HG02571 (cell line): Measurements from ENCODE around the gene GIT1.
A peak's percentile ranks its signal among the peaks of the same experiment; 100 is the strongest.

Experiments
- ATAC-seq: cut with Tn5 transposase; IDR thresholded peaks from one replicate; pipeline ENCODE4 v1.9.1; 2021; ENCODE audit warnings: mild to moderate bottlenecking, moderate library complexity; ENCODE audit not compliant: unreplicated experiment

GIT1 gene

GRCh38 chr17:29579866-29580771 is 9.3 kb downstream of the GIT1 start:
- ATAC-seq: peak; percentile 76

GRCh38 chr17:29578626-29579485 is 10.6 kb downstream of the GIT1 start:
- ATAC-seq: no peak

- ATAC-seq: no peak
Observed at GRCh38 chr17:29577385-29578211, 11.8 kb downstream of the GIT1 start.

- ATAC-seq: no peak
Observed at GRCh38 chr17:29577001-29577370, 12.5 kb downstream of the GIT1 start.

GRCh38 chr17:29576214-29577000 is 13.0 kb downstream of the GIT1 start:
- ATAC-seq: no peak

- no peak for ATAC-seq
Observed at GRCh38 chr17:29575511-29576213, 13.8 kb downstream of the GIT1 start.

- no peak for ATAC-seq
Observed at GRCh38 chr17:29574732-29575510, 14.5 kb downstream of the GIT1 start.

GRCh38 chr17:29573871-29574731 is 15.3 kb downstream of the GIT1 start:
- ATAC-seq: no peak

GRCh38 chr17:29573558-29573869 is 15.9 kb downstream of the GIT1 start:
- ATAC-seq: no peak

- ATAC-seq: no peak
Observed at GRCh38 chr17:29572691-29573557, 16.5 kb downstream of the GIT1 start.

- ATAC-seq: no peak
Observed at GRCh38 chr17:29571883-29572681, 17.4 kb downstream of the GIT1 start.

- ATAC-seq: no peak
Observed at GRCh38 chr17:29571486-29571882, 18.0 kb downstream of the GIT1 start.

GRCh38 chr17:29570521-29570920 is 18.9 kb downstream of the GIT1 start:
- ATAC-seq: no peak

- no peak for ATAC-seq
Observed at GRCh38 chr17:29569245-29569950, 20.1 kb downstream of the GIT1 start.

GRCh38 chr17:29568331-29569244 is 20.9 kb downstream of the GIT1 start, which contains the start of gene TP53I13:
TSS of gene TP53I13 (plus strand) at chr17:29568701. CDS start at chr17:29568759, 58 bp downstream.
- ATAC-seq: no peak
